ENCODE data around the gene SV2C. TPM values are rescaled to one million over a fixed set of nuclear protein-coding genes. Genes with fewer than 3 reads are reported as not detected.

The SV2C gene
- total and polyA plus RNA-seq, 2 of the 13 experiments (the other 11 are each of a cell fraction or from before 2014, with no cell fraction given): not detected

- TF ChIP-seq KDM5B (CRISPR knock-in tag; IDR thresholded peaks at IDR 0.05; ENCODE audit: borderline replicate concordance): no peak
- TF ChIP-seq ZNF558 (CRISPR knock-in tag; IDR thresholded peaks at IDR 0.05; ENCODE audit: borderline replicate concordance): no peak
- TF ChIP-seq ZNF607 (CRISPR knock-in tag; IDR thresholded peaks at IDR 0.05; ENCODE audit: borderline replicate concordance): no peak
- no peak for TF ChIP-seq SNAPC2 (CRISPR knock-in tag; IDR thresholded peaks at IDR 0.05)
- no peak for TF ChIP-seq E2F2 (CRISPR knock-in tag; IDR thresholded peaks at IDR 0.05; ENCODE audit: borderline replicate concordance)
- TF ChIP-seq ZNF781 (CRISPR knock-in tag; IDR thresholded peaks at IDR 0.05; ENCODE audit: borderline replicate concordance, not compliant biosample characterization): no peak
- no peak for TF ChIP-seq USF2 (IDR thresholded peaks at IDR 0.05; ENCODE audit: low read depth, low read length)
- no peak for TF ChIP-seq USF2 (CRISPR knock-in tag; IDR thresholded peaks at IDR 0.05; ENCODE audit: borderline replicate concordance)
- no peak for TF ChIP-seq LCORL (IDR thresholded peaks at IDR 0.05)
- TF ChIP-seq LCORL (CRISPR knock-in tag; IDR thresholded peaks at IDR 0.05): no peak
- no peak for TF ChIP-seq SATB2 (CRISPR knock-in tag; IDR thresholded peaks at IDR 0.05)
- no peak for TF ChIP-seq SNRNP70 (IDR thresholded peaks at IDR 0.05; ENCODE audit: low read depth, low read length)
- peak; percentile 36 for TF ChIP-seq ASH2L (IDR thresholded peaks at IDR 0.05; ENCODE audit: insufficient read length, low read depth, low read length)
- TF ChIP-seq GATAD2A (CRISPR knock-in tag; IDR thresholded peaks at IDR 0.05): 0 out of 2 replicates have a peak, but pooled peaks have one; percentile 13
- TF ChIP-seq HOXA5 (CRISPR knock-in tag; IDR thresholded peaks at IDR 0.05): no peak
- no peak for TF ChIP-seq MLX (CRISPR knock-in tag; IDR thresholded peaks at IDR 0.05)
- no peak for TF ChIP-seq ZGPAT (CRISPR knock-in tag; IDR thresholded peaks at IDR 0.05)
- TF ChIP-seq HDAC6 (IDR thresholded peaks at IDR 0.05; ENCODE audit: low read depth, low read length): no peak
- no peak for TF ChIP-seq ONECUT2 (CRISPR knock-in tag; IDR thresholded peaks at IDR 0.05)
- no peak for TF ChIP-seq ZNF430 (CRISPR knock-in tag; IDR thresholded peaks at IDR 0.05)
- TF ChIP-seq RBM22 (optimal IDR thresholded peaks at IDR 0.05; ENCODE audit: low read length): no peak
- TF ChIP-seq MXD1 (CRISPR knock-in tag; IDR thresholded peaks at IDR 0.05): no peak
- TF ChIP-seq ATF5 (CRISPR knock-in tag; IDR thresholded peaks at IDR 0.05; ENCODE audit: low read depth): no peak
- no peak for TF ChIP-seq KLF15 (CRISPR knock-in tag; IDR thresholded peaks at IDR 0.05; ENCODE audit: borderline replicate concordance)
- TF ChIP-seq NR2F2 (IDR thresholded peaks at IDR 0.05; ENCODE audit: borderline replicate concordance, low read depth): no peak
- TF ChIP-seq ZNF253 (CRISPR knock-in tag; IDR thresholded peaks at IDR 0.05; ENCODE audit: borderline replicate concordance): no peak
Observed at GRCh38 chr5:76332102-76332501, 248.9 kb downstream of the SV2C start (continued).
